Upper lobe of left lung (tissue), 4 donors: ENCODE data around the gene CSH2.
A peak's percentile ranks its signal among the peaks of the same experiment; 100 is the strongest.

Experiments
- POLR2A ChIP-seq, 4 donors: fragments of 450-650 bp; IDR thresholded peaks; one replicate each; pipeline ENCODE4 v1.5.1; 2016 to 2017; ENCODE audit warnings: antibody characterized with exemption in 4 of 4, mild to moderate bottlenecking in 2 of 4
- POLR2AphosphoS5 ChIP-seq, 2 donors: sonication (generic); formaldehyde crosslinking; IDR thresholded peaks; one replicate each; pipeline ENCODE4 v1.5.1; 2017; ENCODE audit warnings: antibody characterized with exemption in 2 of 2
- TF ChIP-seq, protein P1 (sequence below), 6 experiments: fragments of 450-650 bp in 4 of 6; fragments of 200-600 bp in 2 of 6; sonication (generic) in 2 of 6; IDR thresholded peaks; one replicate each; pipeline ENCODE4 v1.5.1; 2016 to 2019; ENCODE audit warnings: antibody characterized with exemption in 6 of 6

GRCh38 chr17:63827801-63828221 lies 45.7 kb downstream of the CSH2 start:
- TF ChIP-seq, protein P1, sequence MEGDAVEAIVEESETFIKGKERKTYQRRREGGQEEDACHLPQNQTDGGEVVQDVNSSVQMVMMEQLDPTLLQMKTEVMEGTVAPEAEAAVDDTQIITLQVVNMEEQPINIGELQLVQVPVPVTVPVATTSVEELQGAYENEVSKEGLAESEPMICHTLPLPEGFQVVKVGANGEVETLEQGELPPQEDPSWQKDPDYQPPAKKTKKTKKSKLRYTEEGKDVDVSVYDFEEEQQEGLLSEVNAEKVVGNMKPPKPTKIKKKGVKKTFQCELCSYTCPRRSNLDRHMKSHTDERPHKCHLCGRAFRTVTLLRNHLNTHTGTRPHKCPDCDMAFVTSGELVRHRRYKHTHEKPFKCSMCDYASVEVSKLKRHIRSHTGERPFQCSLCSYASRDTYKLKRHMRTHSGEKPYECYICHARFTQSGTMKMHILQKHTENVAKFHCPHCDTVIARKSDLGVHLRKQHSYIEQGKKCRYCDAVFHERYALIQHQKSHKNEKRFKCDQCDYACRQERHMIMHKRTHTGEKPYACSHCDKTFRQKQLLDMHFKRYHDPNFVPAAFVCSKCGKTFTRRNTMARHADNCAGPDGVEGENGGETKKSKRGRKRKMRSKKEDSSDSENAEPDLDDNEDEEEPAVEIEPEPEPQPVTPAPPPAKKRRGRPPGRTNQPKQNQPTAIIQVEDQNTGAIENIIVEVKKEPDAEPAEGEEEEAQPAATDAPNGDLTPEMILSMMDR (IDR thresholded peaks at IDR 0.05) = peak in 1 of 6 experiments; percentile 5
- TF ChIP-seq POLR2AphosphoS5 (IDR thresholded peaks at IDR 0.05) (no peak), POLR2A (IDR thresholded peaks at IDR 0.05) (no peak)
